ENCODE measurements around the gene INO80B. TPM values are rescaled to one million over a fixed set of nuclear protein-coding genes. Genes with fewer than 3 reads are reported as not detected.

Gene INO80B
- total RNA-seq, 4 donors from 2014 or later, result 15.9 to 75.9 (median 36.0) TPM

DNA sequence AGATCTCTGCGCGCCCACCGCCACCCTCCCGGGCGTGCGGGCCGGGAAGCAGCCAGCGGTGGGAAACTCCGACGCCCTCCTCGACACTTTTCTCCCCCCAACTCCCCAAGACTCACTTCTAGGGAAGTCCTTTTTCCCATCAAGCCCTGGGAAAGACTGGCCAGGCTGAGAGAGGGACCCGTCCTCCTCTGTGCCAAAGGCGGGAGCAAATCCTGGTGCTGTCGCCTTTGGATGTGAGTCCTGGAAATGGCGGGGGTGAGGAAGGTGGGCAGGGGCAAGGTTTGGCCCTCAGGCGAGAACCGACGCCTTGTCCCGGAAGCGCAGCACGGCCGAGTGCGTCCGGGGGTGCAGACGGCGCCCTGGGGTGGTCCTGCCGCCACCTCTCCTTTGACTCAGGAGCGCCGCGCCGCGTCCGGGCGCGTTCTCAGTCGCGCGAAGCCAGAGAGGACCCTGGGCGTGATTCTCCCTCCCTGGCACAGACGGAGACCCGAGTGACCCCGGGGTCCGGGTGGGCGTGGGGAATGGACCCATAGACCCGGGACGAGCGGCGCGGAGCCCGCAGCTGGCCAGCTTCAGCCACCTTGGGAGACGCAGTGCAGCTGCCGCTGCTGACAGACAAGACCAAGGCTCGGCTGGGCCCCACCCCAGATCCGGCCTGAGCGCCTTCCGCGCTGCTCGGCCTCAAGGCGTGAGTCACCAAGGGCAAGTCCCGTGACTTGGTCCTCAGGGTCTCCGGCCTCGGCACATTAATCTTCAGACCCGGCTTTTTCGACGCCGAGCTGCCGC, 48.0 kb downstream of the INO80B start:
- peak in 1 of 2 donors; percentile 90 for DNase-seq (ENCODE audit: low spot score in 2 of 2)
- Histone ChIP-seq H3K27me3 (peaks cover 52% of the 10 kb centered on the region), H3K36me3 (peaks cover 16% of the 10 kb centered on the region), H3K4me1 (peaks cover 72% of the 10 kb centered on the region), H3K4me3 (peak overlapping the region; percentile 58), H3K9me3 (no peaks in the 10 kb centered on the region), H3K27ac (peak overlapping the region; percentile 81)
- TF ChIP-seq POLR2A (IDR thresholded peaks at IDR 0.05) (peak in 1 of 2 donors; percentile 51), EP300 (IDR thresholded peaks at IDR 0.05) (no peak)
- 4% methylated on average over 40 of the region's 67 CpGs for WGBS

- H3K9me3 ChIP-seq, result no peaks in the 10 kb centered on the region
- peak overlapping the region; percentile 58 for H3K4me3 ChIP-seq
- 57% methylated on average over 32 of the region's 45 CpGs for WGBS
- peaks cover 16% of the 10 kb centered on the region for H3K36me3 ChIP-seq
- TF ChIP-seq CTCF (IDR thresholded peaks at IDR 0.05), result no peak
- peaks cover 69% of the 10 kb centered on the region for H3K4me1 ChIP-seq
- peaks cover 43% of the 10 kb centered on the region for H3K27me3 ChIP-seq
- peak overlapping the region; percentile 81 for H3K27ac ChIP-seq
- DNase-seq (ENCODE audit: low spot score in 2 of 2), result no peak
Observed at GRCh38 chr2:74503506-74504475, 48.9 kb downstream of the INO80B start.

DNA sequence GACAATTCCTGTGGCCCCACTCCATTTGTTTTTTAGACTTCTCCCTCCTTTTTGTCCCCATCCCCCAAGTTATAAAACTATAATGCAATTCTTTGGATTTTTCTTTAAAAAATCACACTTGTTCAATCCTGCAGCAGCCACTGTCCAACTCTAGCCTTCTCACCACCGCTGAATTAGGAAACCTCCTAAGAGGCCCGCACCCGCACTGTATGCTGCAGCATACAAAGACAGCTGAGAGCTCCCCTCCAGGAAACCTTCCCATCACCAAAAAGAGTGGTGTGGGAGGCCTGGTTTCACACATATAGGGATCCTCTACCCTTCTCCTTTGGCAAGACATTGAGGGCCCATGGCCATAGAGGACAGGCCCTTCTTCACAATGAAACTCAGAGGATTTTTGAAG, 49.7 kb downstream of the INO80B start:
- H3K36me3 ChIP-seq, result peaks cover 16% of the 10 kb centered on the region
- H3K4me1 ChIP-seq, result peaks cover 61% of the 10 kb centered on the region
- no peak for DNase-seq (ENCODE audit: low spot score in 2 of 2)
- WGBS, result 94% methylated on average over 3 of the region's 3 CpGs
- no peak overlapping the region for H3K4me3 ChIP-seq
- no peak overlapping the region for H3K27ac ChIP-seq
- peaks cover 40% of the 10 kb centered on the region for H3K27me3 ChIP-seq
- TF ChIP-seq POLR2A (IDR thresholded peaks at IDR 0.05) (no peak), CTCF (IDR thresholded peaks at IDR 0.05) (no peak), EP300 (IDR thresholded peaks at IDR 0.05) (no peak), POLR2AphosphoS5 (IDR thresholded peaks at IDR 0.05) (no peak)
- H3K9me3 ChIP-seq, result no peaks in the 10 kb centered on the region

DNA sequence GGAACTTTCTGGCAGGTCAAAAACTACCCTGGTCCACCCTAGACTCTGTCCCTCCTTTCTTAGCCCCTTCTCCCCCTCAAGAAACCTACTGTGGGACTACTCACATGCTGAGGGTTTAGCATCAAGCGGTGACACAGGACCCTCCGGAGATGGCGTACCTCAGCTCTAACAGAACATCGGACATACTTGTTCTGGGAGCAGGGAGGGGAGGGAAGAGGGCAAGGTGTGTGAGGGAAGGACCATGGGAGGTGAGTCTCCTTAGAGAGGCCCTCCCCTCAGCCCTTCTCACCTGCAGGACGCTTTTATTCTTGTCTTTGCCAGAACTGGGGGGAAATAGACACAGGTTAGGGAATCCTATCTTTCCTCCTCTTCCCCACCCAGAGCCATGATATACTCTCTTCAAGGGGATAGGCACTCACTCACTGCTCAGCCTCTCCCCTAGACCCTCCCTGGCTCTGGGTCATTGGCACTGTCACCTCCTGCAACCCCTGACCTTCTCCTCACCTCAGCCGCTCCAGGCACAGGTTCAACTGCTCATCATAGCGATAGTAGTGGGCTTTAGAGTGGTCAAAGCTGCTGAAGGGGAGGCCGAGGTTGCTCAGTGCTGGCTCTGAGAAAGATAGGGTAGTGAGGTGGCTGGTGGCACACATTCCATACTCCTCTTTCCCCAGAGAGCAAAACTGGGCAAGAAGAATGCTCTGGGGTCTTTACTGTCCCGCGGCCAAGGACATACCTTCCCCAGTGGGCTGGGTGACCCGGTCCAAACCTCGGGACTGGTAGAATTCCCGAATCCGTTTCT, 50.8 kb downstream of the INO80B start:
- Histone ChIP-seq H3K27ac (no peak overlapping the region), H3K27me3 (peaks cover 40% of the 10 kb centered on the region), H3K4me3 (peak overlapping the region; percentile 79), H3K9me3 (no peaks in the 10 kb centered on the region), H3K36me3 (peaks cover 16% of the 10 kb centered on the region), H3K4me1 (peaks cover 59% of the 10 kb centered on the region)
- no peak for DNase-seq (ENCODE audit: low spot score in 2 of 2)
- TF ChIP-seq POLR2AphosphoS5 (IDR thresholded peaks at IDR 0.05) (no peak), CTCF (IDR thresholded peaks at IDR 0.05) (no peak), POLR2A (IDR thresholded peaks at IDR 0.05) (no peak)
- WGBS, result 94% methylated on average over 14 of the region's 14 CpGs

GRCh38 chr2:74507145-74507925, 52.4 kb downstream of the INO80B start, which contains the start of gene PCGF1:
TSS of gene PCGF1 (minus strand) at chr2:74507695. CDS start at chr2:74507668, 27 bp downstream.
- peaks cover 42% of the 10 kb centered on the region for H3K27me3 ChIP-seq
- peaks cover 54% of the 10 kb centered on the region for H3K4me1 ChIP-seq
- peak in 1 of 2 donors; percentile 33 for TF ChIP-seq CTCF (IDR thresholded peaks at IDR 0.05)
- TF ChIP-seq POLR2AphosphoS5 (IDR thresholded peaks at IDR 0.05), result peak; percentile 7 to 82 (median 51)
- no peak for TF ChIP-seq POLR2A (IDR thresholded peaks at IDR 0.05)
- H3K27ac ChIP-seq, result peak within 1 kb of the TSS; percentile 99
- H3K4me3 ChIP-seq, result peak within 1 kb of the TSS; percentile 79
- H3K36me3 ChIP-seq, result peaks cover 16% of the 10 kb centered on the region
- DNase-seq (ENCODE audit: low spot score in 2 of 2), result peak; percentile 98 to 99
- WGBS, result 1% methylated on average over 52 of the region's 56 CpGs
- H3K9me3 ChIP-seq, result no peaks in the 10 kb centered on the region
